Uterus (tissue), 4 donors: Measurements from ENCODE around the gene TCHP. TPM values are rescaled to one million over a fixed set of nuclear protein-coding genes. Genes with fewer than 3 reads are reported as not detected.

Source experiments
- DNase-seq, 2 donors: peaks; one replicate each; pipeline ENCODE4 v3.0.0-alpha.2; 2019 to 2020
- H3K27ac ChIP-seq, 2 donors: fragments of 200-600 bp; sonication (generic); 1 replicate in 1 of 2; 2 replicates in 1 of 2; pipeline ENCODE4 v1.5.1; 2016 to 2018
- H3K27me3 ChIP-seq, 2 donors: fragments of 200-600 bp; sonication (generic); one replicate each; pipeline ENCODE4 v1.5.1; 2018 to 2019; ENCODE audit warnings: control low read depth in 1 of 2
- H3K36me3 ChIP-seq, 2 donors: fragments of 200-600 bp; sonication (generic); one replicate each; pipeline ENCODE4 v1.5.1; 2019; ENCODE audit warnings: control low read depth in 1 of 2
- H3K4me1 ChIP-seq, 2 donors: fragments of 200-600 bp; sonication (generic); one replicate each; pipeline ENCODE4 v1.5.1; 2018 to 2019; ENCODE audit warnings: control low read depth in 1 of 2
- H3K4me3 ChIP-seq, 2 donors: fragments of 200-600 bp; sonication (generic); 1 replicate in 1 of 2; 2 replicates in 1 of 2; pipeline ENCODE4 v1.5.1; 2018 to 2019; ENCODE audit warnings: mild to moderate bottlenecking in 1 of 2
- H3K9me3 ChIP-seq, 2 donors: fragments of 200-600 bp; sonication (generic); one replicate each; pipeline ENCODE4 v1.5.1; 2019; ENCODE audit warnings: control low read depth in 1 of 2
- CTCF ChIP-seq, 4 experiments: fragments of 200-600 bp in 2 of 4; fragments of 450-650 bp in 2 of 4; sonication (generic) in 2 of 4; IDR thresholded peaks; one replicate each; pipeline ENCODE4 v1.5.1; 2016 to 2019; ENCODE audit warnings: antibody characterized with exemption in 4 of 4, mild to moderate bottlenecking in 2 of 4, moderate library complexity in 1 of 4
- POLR2A ChIP-seq, 2 donors: fragments of 450-650 bp; IDR thresholded peaks; one replicate each; pipeline ENCODE4 v1.6.1; 2016; ENCODE audit warnings: antibody characterized with exemption in 2 of 2, mild to moderate bottlenecking in 1 of 2, moderate library complexity in 1 of 2
- intact Hi-C: fragments of 100-400 bp; cut with DNase I; formaldehyde crosslinking; loops from one replicate; pipeline ENCODE4 v1.15.1; 2023; ENCODE audit warnings: low total_unique reads
- total RNA-seq, 4 donors: library from RNA; depleted of rRNA in 3 of 4; stranded (reverse); fragments of >200 nt in 3 of 4; gene quantifications; one replicate each; pipeline versions ENCODE4 v1.1.0 to v1.2.4, GENCODE V29; 2014 to 2023
- donor health status: DM: yes; HTN: yes; CAD: no.

TCHP gene
- total RNA-seq, 4 donors from 2014 or later: 5.9 to 19.0 (median 12.8) TPM

- Histone ChIP-seq H3K4me1 (no peaks in the 10 kb centered on the region), H3K27me3 (no peaks in the 10 kb centered on the region), H3K9me3 (no peaks in the 10 kb centered on the region), H3K4me3 (no peak overlapping the region), H3K27ac (no peak overlapping the region), H3K36me3 (no peaks in the 10 kb centered on the region)
- no peak for DNase-seq
- TF ChIP-seq CTCF (IDR thresholded peaks at IDR 0.05) (no peak), POLR2A (IDR thresholded peaks at IDR 0.05) (no peak)
- intact Hi-C loops: no loop called here
Observed at GRCh38 chr12:109868182-109869051, 31.7 kb upstream of the TCHP start.

GRCh38 chr12:109870648-109871047, 29.4 kb upstream of the TCHP start:
- H3K27ac ChIP-seq: no peak overlapping the region
- no peaks in the 10 kb centered on the region for H3K36me3 ChIP-seq
- no peaks in the 10 kb centered on the region for H3K9me3 ChIP-seq
- H3K27me3 ChIP-seq: no peaks in the 10 kb centered on the region
- H3K4me3 ChIP-seq: no peak overlapping the region
- no peak for DNase-seq
- no peak for TF ChIP-seq CTCF (IDR thresholded peaks at IDR 0.05)
- no peak for TF ChIP-seq POLR2A (IDR thresholded peaks at IDR 0.05)
- intact Hi-C loops: no loop called here
- H3K4me1 ChIP-seq: no peaks in the 10 kb centered on the region

- no peaks in the 10 kb centered on the region for H3K9me3 ChIP-seq
- H3K36me3 ChIP-seq: no peaks in the 10 kb centered on the region
- intact Hi-C loops: no loop called here
- DNase-seq: no peak
- no peak overlapping the region for H3K27ac ChIP-seq
- no peaks in the 10 kb centered on the region for H3K4me1 ChIP-seq
- TF ChIP-seq CTCF (IDR thresholded peaks at IDR 0.05) (no peak), POLR2A (IDR thresholded peaks at IDR 0.05) (no peak)
- H3K4me3 ChIP-seq: no peak overlapping the region
- H3K27me3 ChIP-seq: no peaks in the 10 kb centered on the region
Observed at GRCh38 chr12:109871668-109872314, 28.3 kb upstream of the TCHP start.

- no peak for TF ChIP-seq CTCF (IDR thresholded peaks at IDR 0.05)
- TF ChIP-seq POLR2A (IDR thresholded peaks at IDR 0.05): no peak
- no peaks in the 10 kb centered on the region for H3K9me3 ChIP-seq
- H3K36me3 ChIP-seq: no peaks in the 10 kb centered on the region
- no peaks in the 10 kb centered on the region for H3K27me3 ChIP-seq
- peaks cover 0 to 1% of the 10 kb centered on the region in 2 donors for H3K4me1 ChIP-seq
- intact Hi-C loops: no loop called here
- DNase-seq: no peak
- no peak overlapping the region for H3K4me3 ChIP-seq
- no peak overlapping the region for H3K27ac ChIP-seq
Observed at GRCh38 chr12:109873653-109874052, 26.4 kb upstream of the TCHP start.

GRCh38 chr12:109875572-109876131, 24.4 kb upstream of the TCHP start:
- no peak for DNase-seq
- Histone ChIP-seq H3K4me1 (peaks cover 0 to 9% of the 10 kb centered on the region in 2 donors), H3K4me3 (no peak overlapping the region), H3K9me3 (no peaks in the 10 kb centered on the region), H3K27ac (no peak overlapping the region), H3K27me3 (no peaks in the 10 kb centered on the region), H3K36me3 (no peaks in the 10 kb centered on the region)
- TF ChIP-seq CTCF (IDR thresholded peaks at IDR 0.05): no peak
- TF ChIP-seq POLR2A (IDR thresholded peaks at IDR 0.05): no peak
- intact Hi-C loops: no loop called here
